SJCRH30 (cell line): Measurements from ENCODE around the gene INTS12. TPM values are rescaled to one million over a fixed set of nuclear protein-coding genes. Genes with fewer than 3 reads are reported as not detected.
"Not testable (repeated sequence)": the region's sequence is repeated elsewhere in the genome, so short reads cannot be mapped to it uniquely, and the experiment has no call there.

Experiments
- DNase-seq, 2 experiments: peaks; one replicate each; pipeline ENCODE4 v3.0.0-alpha.2; 2015 to 2020
- H3K27ac ChIP-seq: fragments of 250-450 bp; sonication (Bioruptor Pico); 2 replicates; pipeline ENCODE4 v1.5.1; 2020; ENCODE audit warnings: mild to moderate bottlenecking, moderate library complexity
- H3K27me3 ChIP-seq: fragments of 250-450 bp; sonication (Bioruptor Pico); 2 replicates; pipeline ENCODE4 v1.5.1; 2020; ENCODE audit warnings: mild to moderate bottlenecking, moderate library complexity
- H3K36me3 ChIP-seq: fragments of 250-450 bp; sonication (Bioruptor Pico); 2 replicates; pipeline ENCODE4 v1.5.1; 2020; ENCODE audit warnings: mild to moderate bottlenecking, moderate library complexity
- H3K4me1 ChIP-seq: fragments of 250-450 bp; sonication (Bioruptor Pico); 2 replicates; pipeline ENCODE4 v1.5.1; 2020; ENCODE audit warnings: mild to moderate bottlenecking, moderate library complexity
- H3K4me3 ChIP-seq: fragments of 250-450 bp; sonication (Bioruptor Pico); 2 replicates; pipeline ENCODE4 v1.5.1; 2020; ENCODE audit warnings: mild to moderate bottlenecking, moderate library complexity
- H3K9me3 ChIP-seq: fragments of 250-450 bp; sonication (Bioruptor Pico); replicated peaks from 2 replicates; pipeline ENCODE4 v1.5.1; 2020; ENCODE audit warnings: mild to moderate bottlenecking, moderate library complexity
- total RNA-seq: library from RNA; depleted of rRNA; stranded (reverse); fragments of >200 nt; shearing (Covaris generic); gene quantifications from 2 replicates; pipeline ENCODE4 v1.2.3, GENCODE V29; 2014; rRNA removed

Gene INTS12
- 20.9 and 27.0 TPM in 2 replicates for total RNA-seq

- peaks cover 8% of the 10 kb centered on the region for H3K4me1 ChIP-seq
- peak; percentile 92 to 95 for DNase-seq
- 0 out of 2 replicates have a peak, but pooled peaks cover 2% of the 10 kb centered on the region for H3K36me3 ChIP-seq
- H3K27ac ChIP-seq = peak within 1 kb of the TSS; percentile 91
- H3K9me3 ChIP-seq = no peaks in the 10 kb centered on the region
- peak within 1 kb of the TSS; percentile 85 for H3K4me3 ChIP-seq
- no peaks in the 10 kb centered on the region for H3K27me3 ChIP-seq
Observed at GRCh38 chr4:105708181-105709080, at the start of gene INTS12, which contains the start of gene GSTCD. Gene INTS12 (minus strand): TSS chr4:105708689. CDS start chr4:105700005, 8,684 bp downstream. Gene GSTCD (plus strand): TSS chr4:105708784. CDS start chr4:105717614, 8,830 bp downstream.

- H3K36me3 ChIP-seq = no peaks in the 10 kb centered on the region
- DNase-seq = no peak
- H3K4me1 ChIP-seq = no peaks in the 10 kb centered on the region
- H3K27ac ChIP-seq = no peak overlapping the region
- no peaks in the 10 kb centered on the region for H3K9me3 ChIP-seq
- H3K27me3 ChIP-seq = no peaks in the 10 kb centered on the region
- no peak overlapping the region for H3K4me3 ChIP-seq
Observed at GRCh38 chr4:105755375-105755774, 46.9 kb upstream of the INTS12 start.

GRCh38 chr4:105753361-105753760 is 44.9 kb upstream of the INTS12 start:
- no peak overlapping the region for H3K27ac ChIP-seq
- no peak for DNase-seq
- H3K27me3 ChIP-seq = no peaks in the 10 kb centered on the region
- H3K4me1 ChIP-seq = no peaks in the 10 kb centered on the region
- H3K36me3 ChIP-seq = no peaks in the 10 kb centered on the region
- H3K9me3 ChIP-seq = no peaks in the 10 kb centered on the region
- H3K4me3 ChIP-seq = no peak overlapping the region

- H3K36me3 ChIP-seq = 0 out of 2 replicates have a peak, but pooled peaks cover 2% of the 10 kb centered on the region
- H3K27me3 ChIP-seq = no peaks in the 10 kb centered on the region
- no peak overlapping the region for H3K4me3 ChIP-seq
- DNase-seq = no peak
- H3K27ac ChIP-seq = no peak overlapping the region
- no peaks in the 10 kb centered on the region for H3K9me3 ChIP-seq
- H3K4me1 ChIP-seq = no peaks in the 10 kb centered on the region
Observed at GRCh38 chr4:105751718-105752299, 43.3 kb upstream of the INTS12 start.

GRCh38 chr4:105748222-105748621 is 39.7 kb upstream of the INTS12 start:
- Histone ChIP-seq H3K4me1 (no peaks in the 10 kb centered on the region), H3K27ac (no peak overlapping the region), H3K9me3 (no peaks in the 10 kb centered on the region), H3K36me3 (0 out of 2 replicates have a peak, but pooled peaks cover 6% of the 10 kb centered on the region), H3K27me3 (no peaks in the 10 kb centered on the region), H3K4me3 (no peak overlapping the region)
- no peak for DNase-seq

GRCh38 chr4:105741548-105741947 is 33.1 kb upstream of the INTS12 start:
- H3K9me3 ChIP-seq = peaks cover 14% of the 10 kb centered on the region
- no peak for DNase-seq
- no peaks in the 10 kb centered on the region for H3K4me1 ChIP-seq
- H3K4me3 ChIP-seq = no peak overlapping the region
- no peaks in the 10 kb centered on the region for H3K27me3 ChIP-seq
- no peak overlapping the region for H3K27ac ChIP-seq
- H3K36me3 ChIP-seq = 0 out of 2 replicates have a peak, but pooled peaks cover 9% of the 10 kb centered on the region

GRCh38 chr4:105735217-105735616 is 26.7 kb upstream of the INTS12 start:
- 0 out of 2 replicates have a peak, but pooled peaks cover 11% of the 10 kb centered on the region for H3K36me3 ChIP-seq

GRCh38 chr4:105729895-105730294 is 21.4 kb upstream of the INTS12 start:
- H3K4me1 ChIP-seq, DNase-seq, H3K27ac ChIP-seq, H3K4me3 ChIP-seq, H3K27me3 ChIP-seq: not testable (repeated sequence)
- peaks cover 14% of the 10 kb centered on the region; the same call in 1 of the 2 replicates for H3K9me3 ChIP-seq
- H3K36me3 ChIP-seq = peaks cover 34% of the 10 kb centered on the region

More at GRCh38 chr4:105735217-105735616, 26.7 kb upstream of the INTS12 start:
- not testable (repeated sequence) for H3K27ac ChIP-seq, H3K4me3 ChIP-seq, H3K27me3 ChIP-seq, DNase-seq, H3K4me1 ChIP-seq
- H3K9me3 ChIP-seq = peaks cover 20% of the 10 kb centered on the region

- no peak overlapping the region for H3K4me3 ChIP-seq
- H3K27me3 ChIP-seq = no peaks in the 10 kb centered on the region
- H3K4me1 ChIP-seq = no peaks in the 10 kb centered on the region
- H3K36me3 ChIP-seq = peaks cover 47% of the 10 kb centered on the region
- no peak overlapping the region for H3K27ac ChIP-seq
- peaks cover 14% of the 10 kb centered on the region; the same call in 1 of the 2 replicates for H3K9me3 ChIP-seq
- no peak for DNase-seq
Observed at GRCh38 chr4:105725623-105726022, 17.1 kb upstream of the INTS12 start.

GRCh38 chr4:105719204-105719603 is 10.7 kb upstream of the INTS12 start:
- Histone ChIP-seq H3K27me3 (no peaks in the 10 kb centered on the region), H3K27ac (no peak overlapping the region), H3K4me3 (no peak overlapping the region), H3K9me3 (no peaks in the 10 kb centered on the region), H3K4me1 (peaks cover under 1% of the 10 kb centered on the region; the same call in 1 of the 2 replicates), H3K36me3 (peaks cover 17% of the 10 kb centered on the region)
- no peak for DNase-seq

GRCh38 chr4:105715692-105716278 is 7.3 kb upstream of the INTS12 start:
- Histone ChIP-seq H3K27me3 (no peaks in the 10 kb centered on the region), H3K27ac (no peak overlapping the region), H3K36me3 (peaks cover 2% of the 10 kb centered on the region), H3K9me3 (no peaks in the 10 kb centered on the region), H3K4me1 (peaks cover 10% of the 10 kb centered on the region), H3K4me3 (no peak overlapping the region)
- peak in 1 of 2 experiments; percentile 64 for DNase-seq

GRCh38 chr4:105714932-105715331 is 6.4 kb upstream of the INTS12 start:
- Histone ChIP-seq H3K4me1 (peaks cover 10% of the 10 kb centered on the region), H3K4me3 (no peak overlapping the region), H3K36me3 (peaks cover 2% of the 10 kb centered on the region), H3K9me3 (no peaks in the 10 kb centered on the region), H3K27ac (no peak overlapping the region), H3K27me3 (no peaks in the 10 kb centered on the region)
- DNase-seq = no peak

GRCh38 chr4:105714071-105714521 is 5.6 kb upstream of the INTS12 start:
- no peak overlapping the region for H3K4me3 ChIP-seq
- peak in 1 of 2 experiments; percentile 13 for DNase-seq
- H3K36me3 ChIP-seq = peaks cover 2% of the 10 kb centered on the region
- no peaks in the 10 kb centered on the region for H3K9me3 ChIP-seq
- no peak overlapping the region for H3K27ac ChIP-seq
- peaks cover 10% of the 10 kb centered on the region for H3K4me1 ChIP-seq
- H3K27me3 ChIP-seq = no peaks in the 10 kb centered on the region

- H3K4me3 ChIP-seq = no peak overlapping the region
- peaks cover 10% of the 10 kb centered on the region for H3K4me1 ChIP-seq
- H3K27me3 ChIP-seq = no peaks in the 10 kb centered on the region
- H3K9me3 ChIP-seq = no peaks in the 10 kb centered on the region
- H3K27ac ChIP-seq = no peak overlapping the region
- no peaks in the 10 kb centered on the region; the same call in 1 of the 2 replicates for H3K36me3 ChIP-seq
- no peak for DNase-seq
Observed at GRCh38 chr4:105712766-105713165, 4.3 kb upstream of the INTS12 start.
